Measurements from ENCODE around the gene WWC2.

WWC2 gene

GRCh38 chr4:183362036-183362435 lies 263.0 kb downstream of the WWC2 start:
- no peak overlapping the region for H3K4me3 ChIP-seq (ENCODE audit: low read depth, low read length)
- no peak for DNase-seq (ENCODE audit: low read depth, low spot score)
- TF ChIP-seq, protein P1, sequence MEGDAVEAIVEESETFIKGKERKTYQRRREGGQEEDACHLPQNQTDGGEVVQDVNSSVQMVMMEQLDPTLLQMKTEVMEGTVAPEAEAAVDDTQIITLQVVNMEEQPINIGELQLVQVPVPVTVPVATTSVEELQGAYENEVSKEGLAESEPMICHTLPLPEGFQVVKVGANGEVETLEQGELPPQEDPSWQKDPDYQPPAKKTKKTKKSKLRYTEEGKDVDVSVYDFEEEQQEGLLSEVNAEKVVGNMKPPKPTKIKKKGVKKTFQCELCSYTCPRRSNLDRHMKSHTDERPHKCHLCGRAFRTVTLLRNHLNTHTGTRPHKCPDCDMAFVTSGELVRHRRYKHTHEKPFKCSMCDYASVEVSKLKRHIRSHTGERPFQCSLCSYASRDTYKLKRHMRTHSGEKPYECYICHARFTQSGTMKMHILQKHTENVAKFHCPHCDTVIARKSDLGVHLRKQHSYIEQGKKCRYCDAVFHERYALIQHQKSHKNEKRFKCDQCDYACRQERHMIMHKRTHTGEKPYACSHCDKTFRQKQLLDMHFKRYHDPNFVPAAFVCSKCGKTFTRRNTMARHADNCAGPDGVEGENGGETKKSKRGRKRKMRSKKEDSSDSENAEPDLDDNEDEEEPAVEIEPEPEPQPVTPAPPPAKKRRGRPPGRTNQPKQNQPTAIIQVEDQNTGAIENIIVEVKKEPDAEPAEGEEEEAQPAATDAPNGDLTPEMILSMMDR (IDR thresholded peaks at IDR 0.05; ENCODE audit: low read depth, low read length) = no peak
- in situ Hi-C loops (cut with HindIII; ENCODE audit: low sequenced_read_pairs) = no loop called here

GRCh38 chr4:183362916-183363542 lies 264.0 kb downstream of the WWC2 start:
- TF ChIP-seq, protein P1 (IDR thresholded peaks at IDR 0.05; ENCODE audit: low read depth, low read length) = peak; percentile 25
- peak; percentile 16 for DNase-seq (ENCODE audit: low read depth, low spot score)
- no peak overlapping the region for H3K4me3 ChIP-seq (ENCODE audit: low read depth, low read length)
- in situ Hi-C loops (cut with HindIII; ENCODE audit: low sequenced_read_pairs) = no loop called here

- DNase-seq (ENCODE audit: low read depth, low spot score) = no peak
- in situ Hi-C loops (cut with HindIII; ENCODE audit: low sequenced_read_pairs) = no loop called here
- TF ChIP-seq, protein P1 (IDR thresholded peaks at IDR 0.05; ENCODE audit: low read depth, low read length) = no peak
- H3K4me3 ChIP-seq (ENCODE audit: low read depth, low read length) = no peak overlapping the region
Measured at GRCh38 chr4:183364025-183364424, 265.0 kb downstream of the WWC2 start.

- H3K4me3 ChIP-seq (ENCODE audit: low read depth, low read length) = no peak overlapping the region
- no peak for DNase-seq (ENCODE audit: low read depth, low spot score)
- TF ChIP-seq, protein P1 (IDR thresholded peaks at IDR 0.05; ENCODE audit: low read depth, low read length) = no peak
- in situ Hi-C loops (cut with HindIII; ENCODE audit: low sequenced_read_pairs) = no loop called here
Measured at GRCh38 chr4:183366206-183366835, 267.3 kb downstream of the WWC2 start.

DNA sequence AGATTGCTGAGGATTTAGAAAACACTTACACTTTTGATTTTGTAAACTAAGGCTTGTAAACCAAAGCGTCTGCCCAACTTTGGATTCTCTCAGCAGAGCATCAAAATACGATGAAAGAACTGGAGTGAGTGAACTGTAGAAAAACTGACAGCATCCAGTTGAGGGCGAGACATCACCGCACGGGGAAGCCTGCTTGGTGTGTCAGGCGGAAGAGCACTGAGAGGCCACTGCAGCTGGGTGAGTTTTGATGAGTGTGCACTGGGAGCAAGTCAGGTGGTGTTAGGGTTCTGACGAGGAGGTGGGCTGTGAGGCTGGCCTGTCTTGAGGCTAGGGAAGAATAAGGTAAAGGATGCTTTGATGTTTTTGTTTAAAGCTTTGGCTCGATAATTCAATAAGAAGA lies 270.0 kb downstream of the WWC2 start:
- in situ Hi-C loops (cut with HindIII; ENCODE audit: low sequenced_read_pairs) = no loop called here
- no peak overlapping the region for H3K4me3 ChIP-seq (ENCODE audit: low read depth, low read length)
- TF ChIP-seq, protein P1 (IDR thresholded peaks at IDR 0.05; ENCODE audit: low read depth, low read length) = no peak
- DNase-seq (ENCODE audit: low read depth, low spot score) = no peak
